ENCODE measurements around the gene SLC7A14.

Gene SLC7A14

DNA sequence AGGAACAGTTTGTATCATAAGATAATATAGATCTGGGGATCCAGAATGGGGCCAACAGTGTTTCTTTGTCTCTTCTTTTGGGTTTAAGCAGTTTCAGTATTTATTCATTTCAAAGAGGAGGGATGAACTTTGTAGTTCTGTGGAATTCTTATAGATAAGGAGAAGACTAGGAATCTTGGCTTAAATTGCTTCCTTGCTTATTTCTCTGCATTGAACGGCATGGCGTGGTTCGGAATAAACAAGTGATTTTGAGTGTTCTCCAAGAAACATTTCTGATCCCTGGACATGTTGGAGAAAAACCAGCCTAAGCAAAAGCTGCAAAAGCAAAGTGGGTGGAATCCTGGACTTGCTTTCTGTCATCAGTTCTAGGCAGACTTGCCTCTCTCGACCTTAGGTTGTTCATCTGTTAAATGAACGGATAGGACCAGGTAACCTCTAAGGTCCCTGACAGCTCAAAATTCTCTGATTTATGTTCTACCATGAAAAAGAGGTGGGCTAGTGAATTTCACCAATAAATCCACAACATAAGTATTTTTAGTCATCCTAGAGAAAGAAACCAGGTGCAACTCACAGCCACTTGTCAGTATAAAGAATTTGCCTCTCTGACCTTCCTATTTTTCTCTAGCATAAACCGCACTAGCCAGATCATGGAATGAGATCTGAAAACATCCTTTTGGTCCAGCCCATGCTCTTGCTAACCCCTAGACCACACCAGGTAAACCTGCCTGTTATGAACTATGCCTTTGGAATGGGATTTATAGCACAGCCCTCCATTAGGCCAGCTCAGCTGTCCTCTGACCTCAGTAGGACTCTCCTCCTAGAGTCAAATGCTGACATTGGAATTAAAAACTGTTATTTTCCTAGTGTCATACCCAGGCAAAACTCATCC, 88.4 kb downstream of the SLC7A14 start:
- DNase-seq (ENCODE audit: low read depth) = no peak

DNA sequence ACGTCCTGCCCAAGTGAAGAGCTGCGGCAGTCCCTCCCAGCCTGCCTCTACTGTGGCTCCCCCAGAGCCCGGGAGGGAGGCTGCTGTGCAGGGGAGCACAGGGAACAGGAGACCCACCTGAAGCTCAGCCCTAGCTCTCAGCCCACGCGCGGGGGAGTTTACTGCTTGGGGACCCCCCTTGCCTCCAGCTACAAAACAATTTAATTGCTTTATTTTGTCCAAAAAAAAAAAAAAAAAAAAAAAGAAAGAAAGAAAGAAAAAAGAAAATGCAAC, 89.1 kb downstream of the SLC7A14 start:
- DNase-seq (ENCODE audit: low read depth) = no peak

DNA sequence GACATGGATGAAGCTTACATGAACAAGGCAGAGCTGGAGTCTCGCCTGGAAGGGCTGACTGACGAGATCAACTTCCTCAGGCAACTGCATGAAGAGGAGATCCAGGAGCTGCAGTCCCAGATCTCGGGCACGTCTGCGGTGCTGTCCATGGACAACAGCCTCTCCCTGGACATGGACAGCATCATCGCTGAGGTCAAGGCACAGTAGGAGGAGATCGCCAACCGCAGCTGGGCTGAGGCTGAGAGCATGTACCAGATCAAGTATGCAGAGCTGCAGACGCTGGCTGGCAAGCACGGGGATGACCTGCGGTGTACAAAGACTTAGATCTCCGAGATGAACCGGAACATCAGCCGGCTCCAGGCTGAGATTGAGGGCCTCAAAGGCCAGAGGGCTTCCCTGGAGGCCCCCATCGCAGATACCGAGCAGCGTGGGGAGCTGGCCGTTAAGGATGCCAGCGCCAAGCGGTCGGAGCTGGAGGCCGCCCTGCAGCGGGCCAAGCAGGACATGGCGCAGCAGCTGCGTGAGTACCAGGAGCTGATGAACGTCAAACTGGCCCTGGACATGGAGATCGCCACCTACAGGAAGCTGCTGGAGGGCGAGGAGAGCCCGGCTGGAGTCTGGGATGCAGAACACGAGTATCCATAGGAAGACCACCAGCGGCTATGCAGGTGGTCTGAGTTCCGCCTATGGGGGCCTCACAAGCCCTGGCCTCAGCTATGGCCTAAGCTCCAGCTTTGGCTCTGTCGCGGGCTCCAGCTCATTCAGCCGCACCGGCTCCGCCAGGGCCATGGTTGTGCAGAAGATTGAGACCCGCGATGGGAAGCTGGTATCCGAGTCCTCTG, 89.6 kb downstream of the SLC7A14 start:
- DNase-seq (ENCODE audit: low read depth) = no peak

DNA sequence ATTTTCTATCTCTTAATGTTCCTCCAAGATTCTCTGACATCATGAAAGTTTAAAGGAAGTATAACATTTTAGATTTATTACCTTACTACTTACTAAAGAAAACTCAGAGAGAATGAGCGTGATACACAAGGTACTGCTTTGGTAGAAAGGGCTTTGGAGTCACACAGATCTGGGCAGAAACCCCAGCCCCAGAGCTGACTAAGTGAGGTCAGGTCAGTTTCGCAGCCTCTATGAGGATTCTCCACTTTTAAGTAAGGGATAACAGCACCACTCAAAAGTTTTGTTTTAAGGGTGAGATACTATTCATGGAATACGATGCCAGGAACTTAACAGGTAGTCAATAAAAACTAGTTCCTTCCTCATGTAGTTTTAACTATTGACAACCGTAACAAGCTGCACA, 91.1 kb downstream of the SLC7A14 start:
- DNase-seq (ENCODE audit: low read depth) = no peak

DNA sequence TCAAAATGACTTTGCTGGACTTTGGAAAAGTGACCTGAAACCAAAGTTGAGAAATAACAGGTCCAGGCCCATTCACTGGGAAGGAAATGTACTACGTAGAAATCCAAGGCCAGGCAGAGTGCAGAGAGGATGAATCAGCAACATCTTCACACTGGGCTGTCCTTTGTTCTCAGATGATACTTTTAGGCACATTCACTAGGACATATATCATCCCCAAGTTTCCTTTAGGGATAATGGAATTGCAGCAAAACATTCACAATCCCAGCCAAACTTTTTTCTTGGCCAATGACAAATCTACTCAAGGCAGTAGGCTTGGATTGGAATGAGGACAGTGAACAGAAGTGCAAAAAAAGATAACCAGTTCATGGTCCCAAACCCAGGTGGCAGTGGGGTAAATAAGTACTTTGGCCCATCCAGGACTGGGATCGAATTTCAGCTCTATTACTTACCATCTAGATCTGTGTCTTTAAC, 92.1 kb downstream of the SLC7A14 start:
- DNase-seq (ENCODE audit: low read depth) = no peak

DNA sequence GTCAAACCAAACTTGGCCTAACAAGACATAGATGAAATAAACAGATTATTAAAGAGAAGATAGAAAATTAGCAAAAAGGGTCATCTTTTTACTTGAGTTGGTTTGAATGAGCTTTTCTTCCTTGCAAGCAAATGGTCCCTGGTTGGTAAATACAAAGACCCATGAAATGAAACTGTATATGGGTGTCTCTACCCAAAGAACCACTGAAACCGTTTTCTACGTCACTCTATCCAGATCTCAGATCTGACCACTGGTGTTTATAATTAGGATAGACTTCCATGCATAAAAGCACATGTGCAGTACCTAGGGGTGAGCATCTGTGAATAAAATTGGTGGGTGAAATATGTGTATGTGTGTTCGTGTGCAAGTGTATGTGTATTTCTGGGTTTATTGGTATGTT, 94.0 kb downstream of the SLC7A14 start:
- DNase-seq (ENCODE audit: low read depth) = no peak

DNA sequence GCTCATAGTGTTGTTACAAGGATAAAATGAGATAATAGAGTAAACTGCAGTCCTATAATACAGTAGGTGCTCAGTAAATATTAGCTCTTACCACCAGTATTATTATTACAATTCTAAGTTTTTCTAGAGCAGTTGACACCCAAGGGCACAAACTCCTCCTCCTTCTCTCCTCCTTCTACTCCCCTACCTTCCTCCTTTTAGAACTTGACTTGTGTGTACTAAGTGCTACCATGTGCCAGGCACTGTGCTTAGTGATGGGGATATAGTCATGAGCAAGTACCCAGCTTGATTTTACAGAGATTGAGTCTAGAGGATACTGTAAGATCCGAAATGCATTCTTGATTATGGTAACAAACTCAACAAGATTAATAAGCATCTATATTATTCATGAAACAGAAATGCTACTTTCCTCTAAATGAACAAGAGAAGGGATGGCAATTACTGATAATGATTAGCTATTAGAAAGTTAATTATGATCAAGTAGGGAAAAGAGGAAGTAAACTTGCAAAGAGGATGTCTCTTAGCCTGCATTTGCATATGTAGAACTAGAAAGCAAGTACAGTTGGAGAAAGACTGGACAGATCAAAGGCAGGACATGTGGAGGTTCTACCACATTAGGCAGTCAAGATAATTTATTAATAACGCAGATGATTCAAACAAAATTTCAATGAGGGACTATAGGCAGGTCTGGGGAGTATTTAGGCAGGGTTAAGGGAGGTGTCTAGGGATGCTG, 94.9 kb downstream of the SLC7A14 start:
- no peak for DNase-seq (ENCODE audit: low read depth)

DNA sequence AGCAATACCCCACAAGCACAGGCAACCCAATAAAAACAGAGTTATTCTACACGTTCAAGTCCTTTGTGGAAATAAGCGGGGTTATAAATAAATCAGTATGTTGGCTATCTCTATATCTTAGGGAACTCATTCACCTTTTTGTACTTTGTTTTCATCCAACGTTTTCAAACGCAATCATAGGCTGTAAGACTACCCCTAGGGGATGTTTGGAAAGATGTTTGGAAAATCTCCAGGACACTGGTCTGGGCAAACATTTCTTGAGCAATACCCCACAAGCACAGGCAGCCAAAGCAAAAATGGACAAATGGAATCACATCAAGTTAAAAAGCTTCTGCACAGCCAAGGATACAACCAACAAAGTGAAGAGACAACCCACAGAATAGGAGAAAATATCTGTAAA, 97.1 kb downstream of the SLC7A14 start:
- DNase-seq (ENCODE audit: low read depth) = no peak

DNA sequence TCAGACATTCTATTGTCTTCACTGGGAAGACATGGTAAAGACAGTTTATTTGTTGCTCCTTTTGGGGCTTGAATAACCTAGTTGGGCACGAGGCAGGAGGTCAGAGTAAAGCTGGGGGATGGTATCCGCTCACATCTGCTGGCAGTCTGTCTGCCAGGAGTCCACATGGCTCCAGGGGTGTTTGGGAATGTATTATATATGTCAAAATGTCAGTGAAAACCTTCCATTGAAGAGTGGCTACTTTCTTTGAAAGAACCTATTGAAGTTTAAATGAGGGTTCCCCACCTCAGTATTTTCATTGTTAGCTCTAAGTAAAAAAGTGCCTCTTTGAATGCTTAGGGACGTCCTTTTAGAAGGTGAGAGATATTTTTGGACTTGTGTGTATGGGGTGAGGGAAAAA, 98.8 kb downstream of the SLC7A14 start:
- no peak for DNase-seq (ENCODE audit: low read depth)

DNA sequence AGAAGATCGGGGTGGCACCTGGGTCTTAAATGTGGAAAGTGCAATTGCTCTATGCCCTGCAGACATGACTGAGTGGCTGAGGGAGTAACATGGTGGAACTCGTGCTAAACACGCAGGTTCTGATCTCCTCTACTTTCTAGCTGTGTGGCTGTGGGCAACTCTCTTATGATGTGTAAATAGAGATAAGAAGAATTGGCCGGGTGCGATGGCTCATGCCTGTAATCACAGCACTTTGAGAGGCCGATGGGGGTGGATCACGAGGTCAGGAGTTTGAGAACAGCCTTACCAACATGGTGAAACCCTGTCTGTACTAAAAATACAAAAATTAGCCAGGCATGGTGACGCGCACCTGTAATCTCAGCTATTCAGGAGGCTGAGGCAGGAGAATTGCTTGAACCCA, 99.5 kb downstream of the SLC7A14 start:
- DNase-seq (ENCODE audit: low read depth) = no peak

DNA sequence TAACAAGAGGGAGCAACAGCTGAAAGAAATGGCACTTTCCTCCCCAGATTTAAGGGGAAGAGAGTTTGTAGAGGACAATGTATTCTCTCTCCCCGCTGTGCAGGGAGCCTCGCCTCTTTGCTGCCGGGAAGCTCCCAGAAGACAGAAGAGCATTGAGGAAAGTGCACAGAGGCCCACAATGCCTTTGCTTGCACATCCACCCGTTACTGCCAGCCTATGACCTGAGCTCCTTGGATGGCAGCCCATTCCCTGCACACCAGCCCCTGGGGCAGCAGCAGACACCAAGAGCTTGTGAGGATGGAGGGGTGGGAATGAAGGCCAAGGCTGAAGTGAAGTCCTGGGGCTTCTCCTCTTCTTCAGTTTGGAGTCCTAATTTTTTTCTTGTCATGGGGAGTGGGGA, 100.2 kb downstream of the SLC7A14 start:
- DNase-seq (ENCODE audit: low read depth) = no peak

DNA sequence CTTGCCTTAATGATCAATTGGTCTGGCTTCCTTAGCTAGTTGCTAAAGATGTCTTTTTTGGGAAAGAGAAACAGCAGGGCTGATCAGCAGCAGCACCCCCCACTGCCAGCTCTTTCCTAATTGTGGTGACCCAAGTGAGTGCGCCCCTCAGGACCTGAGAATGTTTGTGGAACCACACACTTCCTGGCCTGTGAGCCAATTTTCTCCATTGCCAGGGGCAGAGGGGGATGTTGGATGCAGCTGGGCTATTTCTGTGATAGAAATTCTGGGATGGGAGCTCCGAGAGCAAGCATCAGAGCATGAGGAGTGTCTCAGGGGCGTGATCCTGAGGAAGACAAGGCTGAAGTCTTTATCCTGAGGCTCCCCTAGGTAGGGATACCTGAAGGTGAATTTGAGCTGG, 100.6 kb downstream of the SLC7A14 start:
- DNase-seq (ENCODE audit: low read depth) = no peak

DNA sequence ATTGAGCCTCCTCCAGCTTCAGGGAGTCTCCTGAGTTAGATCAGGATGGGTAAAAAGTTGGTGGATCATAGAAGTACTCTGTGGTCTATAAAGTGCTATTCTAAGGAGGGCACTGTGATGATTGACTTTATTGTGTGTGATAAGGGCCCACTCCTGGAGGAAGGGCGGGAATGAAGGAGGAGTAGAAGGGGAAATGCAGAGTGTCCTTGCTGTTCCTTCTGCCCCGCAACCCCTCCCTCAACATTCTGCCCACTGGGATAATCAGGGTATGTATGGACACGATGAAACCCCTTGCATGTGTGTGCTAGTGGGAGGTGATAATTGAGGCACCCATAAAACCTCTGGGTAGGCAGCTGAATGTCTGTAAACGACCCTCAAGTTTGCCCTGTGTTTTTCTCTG, 101.0 kb downstream of the SLC7A14 start:
- DNase-seq (ENCODE audit: low read depth) = no peak

DNA sequence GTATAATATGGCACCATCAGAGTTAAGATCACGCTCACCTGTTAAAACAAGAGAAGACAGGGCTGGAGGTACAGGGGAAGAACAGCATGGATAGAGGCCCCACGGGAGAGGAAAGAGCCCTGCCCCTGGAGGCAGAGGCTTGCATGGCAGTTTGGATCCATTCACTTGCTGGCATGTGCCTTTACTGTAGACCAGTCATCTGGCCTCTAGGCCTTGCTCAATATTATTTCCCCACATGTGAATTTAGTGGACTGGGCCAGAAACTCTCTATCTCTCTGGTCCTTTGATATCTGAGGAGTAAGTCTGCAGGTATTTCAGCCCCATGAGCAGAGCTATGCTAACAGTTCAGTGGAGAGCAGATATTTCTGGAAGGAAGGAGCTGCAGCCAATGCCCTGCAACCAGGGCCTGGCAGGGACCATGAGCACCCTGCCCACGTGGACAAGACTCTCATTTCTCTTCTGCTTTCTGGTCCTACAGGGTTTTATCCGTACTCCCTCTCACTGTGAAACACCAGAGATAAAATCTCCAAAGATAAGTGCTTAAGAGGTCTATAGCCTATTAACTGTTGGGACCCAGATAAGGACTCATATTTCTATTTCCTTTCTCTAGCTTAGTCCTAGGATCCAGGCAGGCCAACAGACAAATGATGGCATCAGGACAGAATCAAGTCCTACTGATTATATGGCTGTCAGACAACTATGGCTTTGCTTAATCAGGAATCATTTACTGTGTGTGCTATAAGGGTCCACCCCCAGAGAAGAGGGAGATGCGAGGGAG, 102.2 kb downstream of the SLC7A14 start:
- no peak for DNase-seq (ENCODE audit: low read depth)

DNA sequence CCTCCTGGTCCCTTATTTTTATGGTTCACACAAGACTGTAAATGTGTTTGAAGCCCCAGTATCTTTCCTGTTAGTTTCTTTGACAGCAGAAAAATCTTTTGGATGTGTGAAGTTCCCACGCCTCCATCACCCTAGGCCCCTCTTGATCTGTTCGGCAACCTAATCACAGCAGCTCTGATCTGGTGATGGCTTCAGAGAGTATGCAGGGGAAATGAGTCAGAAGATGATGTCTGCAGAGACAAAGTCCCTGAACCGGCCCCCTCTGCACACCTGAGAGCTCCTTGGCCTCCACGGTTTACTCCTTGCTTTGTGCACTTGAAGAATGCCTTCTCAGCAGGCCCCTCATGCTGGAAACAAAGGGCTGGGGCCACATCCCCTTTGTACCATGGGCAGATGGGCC, 103.7 kb downstream of the SLC7A14 start:
- DNase-seq (ENCODE audit: low read depth) = no peak

DNA sequence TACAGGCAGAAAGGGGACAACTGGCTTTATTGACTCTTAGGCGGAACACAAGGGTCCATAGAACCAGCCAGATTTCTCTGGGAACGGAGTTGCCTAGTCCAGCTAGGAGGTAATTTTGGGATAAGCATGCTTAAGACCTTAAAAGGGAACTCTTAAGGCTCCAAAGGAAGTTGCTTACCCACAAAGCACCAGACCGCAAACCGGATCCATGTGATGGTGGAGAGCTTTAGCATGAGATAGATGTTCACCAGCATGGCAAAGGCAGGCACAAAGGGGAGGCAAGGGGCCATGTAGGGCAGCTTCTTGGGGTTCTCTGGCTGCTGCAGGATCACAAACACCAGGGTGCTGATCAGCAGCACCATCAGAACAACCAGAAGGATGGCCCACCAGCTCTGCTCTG, 105.8 kb downstream of the SLC7A14 start:
- DNase-seq (ENCODE audit: low read depth) = no peak

DNA sequence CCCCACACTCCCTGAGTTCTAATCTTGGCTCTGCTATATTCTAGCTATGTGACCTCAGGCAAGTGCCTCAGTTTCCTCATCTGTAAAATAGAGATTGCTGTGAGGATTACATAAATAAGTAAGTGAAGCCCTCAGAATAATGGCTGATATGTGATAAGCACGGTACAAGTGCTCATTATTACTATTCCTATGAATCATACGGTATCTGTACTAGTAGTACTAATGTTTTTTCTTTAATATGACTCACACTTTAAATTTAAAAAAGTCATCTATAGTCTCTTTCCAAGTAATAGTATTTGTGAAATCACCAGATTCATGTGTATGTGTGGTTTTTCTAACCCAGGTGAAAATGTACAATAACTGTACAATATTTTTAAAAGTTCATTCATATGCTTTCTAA, 108.5 kb downstream of the SLC7A14 start:
- no peak for DNase-seq (ENCODE audit: low read depth)

DNA sequence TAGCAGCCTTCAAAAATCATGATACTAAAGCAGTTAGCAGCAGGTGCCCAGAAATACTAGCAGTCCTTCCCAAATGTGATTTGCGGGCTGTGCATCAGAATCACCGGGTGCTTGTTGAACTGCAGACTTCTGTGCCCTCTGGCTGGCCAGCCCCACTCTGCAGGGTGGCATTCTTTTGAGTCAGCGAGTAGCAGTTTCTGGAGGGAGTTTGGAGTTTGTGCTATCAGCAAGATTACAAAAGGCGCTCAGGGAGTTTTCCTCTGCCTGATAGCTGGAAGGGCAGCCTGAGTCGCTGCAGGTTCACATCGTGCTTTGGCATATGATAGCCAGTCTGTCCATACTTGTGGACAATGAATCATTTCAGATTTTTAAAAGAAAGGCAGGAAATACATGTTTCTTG, 109.6 kb downstream of the SLC7A14 start:
- no peak for DNase-seq (ENCODE audit: low read depth)

DNA sequence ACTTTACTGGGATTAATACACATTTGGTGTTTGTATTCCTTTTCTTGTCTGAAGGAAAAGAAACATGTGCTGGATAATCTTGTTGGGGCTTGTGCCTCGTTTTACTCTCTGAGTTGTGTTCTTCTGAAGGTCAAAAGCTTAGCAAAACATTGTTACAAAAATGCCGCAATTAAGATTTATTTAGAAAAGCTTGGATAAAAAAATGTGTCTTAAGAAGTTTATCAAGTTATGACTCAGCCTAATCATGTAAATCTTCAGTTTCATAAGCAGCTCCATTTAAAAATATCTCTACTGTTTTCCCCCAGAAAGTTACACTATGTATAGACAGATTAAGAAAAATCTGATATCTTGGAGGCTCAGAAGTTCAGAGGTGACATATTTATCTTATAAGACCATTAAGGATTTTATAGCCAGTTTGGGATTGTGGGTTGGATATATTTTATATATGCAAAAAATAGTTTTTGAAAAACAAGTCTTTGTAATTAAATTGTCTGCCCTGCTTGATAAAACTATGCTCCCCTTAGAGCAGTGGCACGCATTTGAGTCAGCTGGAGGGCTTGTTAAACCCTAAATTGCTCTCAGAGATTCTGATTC, 110.7 kb downstream of the SLC7A14 start:
- DNase-seq (ENCODE audit: low read depth) = no peak

DNA sequence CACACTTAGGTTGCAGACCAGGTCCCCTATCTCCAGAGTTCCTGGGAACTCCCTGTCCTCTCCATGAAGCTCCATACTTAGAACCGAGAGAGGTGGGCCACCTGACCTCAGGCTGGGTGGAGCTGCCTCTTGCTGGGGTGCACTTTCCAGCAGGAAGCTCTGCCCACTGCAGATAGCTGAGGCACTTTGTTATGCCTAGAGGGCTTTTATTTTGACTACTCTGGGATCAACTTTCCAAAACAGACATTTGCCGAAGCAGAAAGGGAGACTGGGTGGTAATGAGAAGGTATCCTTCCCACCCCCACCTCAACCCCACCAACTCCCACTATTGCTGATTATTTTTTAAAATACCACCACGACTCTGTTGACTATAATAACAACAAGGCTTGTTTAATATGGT, 112.5 kb downstream of the SLC7A14 start:
- no peak for DNase-seq (ENCODE audit: low read depth)

DNA sequence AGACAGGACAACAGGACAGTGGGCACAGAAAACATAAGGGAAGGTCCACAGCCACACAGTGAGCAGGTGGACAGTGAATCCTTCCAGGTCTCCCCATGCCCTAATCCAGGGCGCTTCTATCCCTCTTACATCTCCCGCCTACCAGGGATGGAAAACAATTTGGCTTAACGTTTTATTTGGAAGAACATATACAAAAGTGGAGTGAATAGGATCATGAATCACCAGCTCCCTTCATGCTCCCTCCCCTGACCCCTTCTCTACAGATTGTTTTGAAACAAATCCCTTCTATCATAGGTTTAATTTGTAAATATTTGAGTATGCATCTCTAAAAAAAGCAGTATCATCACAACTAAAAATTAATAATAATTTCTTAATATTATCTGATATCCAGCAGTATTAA, 114.7 kb downstream of the SLC7A14 start:
- no peak for DNase-seq (ENCODE audit: low read depth)
